ENCODE measurements around the gene PLAC8L1.
"Not testable (repeated sequence)": the region's sequence is repeated elsewhere in the genome, so short reads cannot be mapped to it uniquely, and the experiment has no call there.

Gene PLAC8L1, protein sequence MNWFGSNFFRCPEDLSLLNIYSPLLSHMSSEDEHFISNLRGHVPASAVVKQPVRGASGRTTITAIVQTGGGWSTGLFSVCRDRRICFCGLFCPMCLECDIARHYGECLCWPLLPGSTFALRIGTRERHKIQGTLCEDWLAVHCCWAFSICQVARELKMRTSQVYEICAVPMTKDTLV

GRCh38 chr5:146105477-146105876 is at the start of gene PLAC8L1:
Gene PLAC8L1, minus strand, starts transcription at chr5:146105577. Its CDS starts 1,266 bp downstream, at chr5:146104311.
- no peak for DNase-seq

GRCh38 chr5:146151970-146152369 is 46.6 kb upstream of the PLAC8L1 start:
- no peak for DNase-seq

DNA sequence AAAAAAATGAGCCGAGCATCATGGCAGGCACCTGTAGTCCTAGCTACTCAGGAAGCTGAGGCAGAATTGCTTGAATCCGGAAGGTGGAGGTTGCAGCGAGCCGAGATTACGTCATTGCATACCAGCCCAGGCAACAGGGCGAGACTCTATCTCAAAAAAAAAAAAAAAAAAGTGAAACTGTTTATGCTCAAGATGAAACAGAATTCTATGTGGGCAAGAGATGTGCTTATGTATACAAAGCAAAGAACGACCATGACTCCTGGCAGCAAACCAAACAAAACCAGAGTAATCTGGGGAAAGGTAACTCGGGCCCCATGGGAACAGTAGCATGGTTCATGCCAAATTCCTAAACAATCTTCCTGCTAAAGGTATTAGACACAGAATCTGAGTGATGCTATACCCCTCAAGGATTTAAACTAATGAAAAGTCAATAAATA is 32.6 kb upstream of the PLAC8L1 start:
- DNase-seq, result no peak

GRCh38 chr5:146130440-146131045 is 25.2 kb upstream of the PLAC8L1 start:
- DNase-seq, result no peak

- DNase-seq, result no peak
Observed at GRCh38 chr5:146126068-146126467, 20.7 kb upstream of the PLAC8L1 start.

DNA sequence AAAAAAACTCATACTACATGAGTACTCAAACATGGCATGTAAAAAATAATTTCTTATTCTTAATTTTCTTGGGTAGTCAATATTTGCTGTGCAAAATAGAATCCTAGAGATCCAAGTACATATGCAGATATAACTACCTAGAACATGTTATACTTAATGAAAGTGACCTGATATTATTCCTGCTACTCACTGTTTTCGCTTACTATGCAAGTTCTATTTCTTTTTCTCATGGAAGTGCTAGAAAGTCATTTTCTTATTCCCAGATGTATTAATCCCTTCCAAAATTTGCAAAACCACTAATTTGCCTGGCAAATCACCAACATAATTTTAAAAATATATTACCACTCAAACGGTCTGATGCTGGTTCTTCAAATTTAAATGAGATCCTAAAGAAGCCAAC is 19.2 kb upstream of the PLAC8L1 start:
- DNase-seq, result no peak

DNA sequence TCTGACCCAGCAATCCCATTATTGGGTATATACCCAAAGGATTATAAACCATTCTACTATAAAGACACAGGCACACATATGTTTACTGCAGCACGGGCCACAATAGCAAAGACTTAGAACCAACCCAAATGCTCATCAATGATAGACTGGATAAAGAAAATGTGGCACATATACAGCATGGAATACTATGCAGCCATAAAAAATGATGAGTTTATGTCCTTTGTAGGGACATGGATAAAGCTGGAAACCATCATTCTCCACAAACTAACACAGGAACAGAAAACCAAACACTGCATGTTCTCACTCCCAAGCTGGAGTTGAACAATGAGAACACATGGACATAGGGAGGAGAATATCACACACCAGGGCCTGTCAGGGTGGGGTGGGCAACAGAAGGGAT is 16.1 kb upstream of the PLAC8L1 start:
- DNase-seq, result not testable (repeated sequence)

- no peak for DNase-seq
Observed at GRCh38 chr5:146118322-146118721, 12.9 kb upstream of the PLAC8L1 start.

DNA sequence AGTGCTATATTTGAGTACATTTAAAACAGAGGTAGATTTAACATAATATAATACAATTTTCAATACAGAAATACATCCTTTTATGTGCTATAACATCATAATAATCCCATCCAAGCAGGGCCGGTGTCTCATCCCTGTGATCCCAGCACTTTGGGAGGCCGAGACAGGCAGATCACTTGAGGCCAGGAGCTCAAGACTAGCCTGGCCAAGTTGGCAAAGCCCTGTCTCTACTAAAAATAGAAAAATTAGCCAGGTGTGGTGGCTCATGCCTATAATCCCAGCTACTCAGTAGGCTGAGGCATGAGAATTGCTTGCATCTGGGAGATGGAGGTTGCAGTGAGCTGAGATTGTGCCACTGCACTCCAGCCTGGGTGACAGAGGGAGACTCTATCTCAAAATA is 11.8 kb upstream of the PLAC8L1 start:
- DNase-seq, result not testable (repeated sequence)

DNA sequence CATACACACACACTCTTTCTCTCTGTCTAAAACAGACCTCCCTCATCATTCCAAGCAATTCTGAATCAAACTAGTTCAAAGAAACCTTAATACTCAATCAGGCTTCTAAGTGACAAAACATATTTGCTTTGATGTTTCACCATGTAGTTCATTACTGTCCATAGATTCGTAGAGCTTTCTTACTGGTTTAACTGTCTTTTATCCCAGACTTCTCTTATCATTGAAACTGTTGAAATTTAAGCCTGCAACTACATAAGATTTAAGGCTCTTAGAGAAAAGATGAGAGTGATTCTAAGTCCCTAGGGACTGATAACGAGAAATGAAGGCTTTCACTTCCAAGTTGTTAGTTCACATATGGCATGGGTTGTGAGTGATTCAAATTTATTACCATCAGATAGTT is 11.0 kb upstream of the PLAC8L1 start:
- DNase-seq, result no peak

- no peak for DNase-seq
Observed at GRCh38 chr5:146112476-146112875, 7.1 kb upstream of the PLAC8L1 start.

GRCh38 chr5:146111409-146111808 is 6.0 kb upstream of the PLAC8L1 start:
- no peak for DNase-seq

DNA sequence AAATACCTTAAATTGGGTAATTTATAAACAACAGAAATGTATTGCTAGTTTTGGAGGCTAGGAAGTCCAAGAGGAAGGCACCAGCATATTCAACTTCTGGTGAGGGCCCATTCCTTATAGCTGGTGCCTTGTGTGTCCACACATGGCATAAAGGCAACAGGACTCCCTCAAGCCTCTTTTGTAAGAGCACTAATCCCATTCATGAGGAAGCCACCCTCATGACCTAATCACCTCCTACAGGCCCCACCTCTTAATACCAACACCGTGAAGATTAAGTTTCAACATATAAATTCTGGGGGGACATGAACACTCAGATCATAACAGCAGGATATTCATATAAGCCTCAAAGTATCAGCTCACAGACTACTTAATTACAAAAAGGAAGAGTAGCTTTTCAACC is 4.0 kb upstream of the PLAC8L1 start:
- no peak for DNase-seq

- not testable (repeated sequence) for DNase-seq
Observed at GRCh38 chr5:146108870-146109269, 3.5 kb upstream of the PLAC8L1 start.

GRCh38 chr5:146107901-146108300 is 2.5 kb upstream of the PLAC8L1 start:
- DNase-seq, result no peak

- no peak for DNase-seq
Observed at GRCh38 chr5:146103594-146103993, 1.8 kb downstream of the PLAC8L1 start.

DNA sequence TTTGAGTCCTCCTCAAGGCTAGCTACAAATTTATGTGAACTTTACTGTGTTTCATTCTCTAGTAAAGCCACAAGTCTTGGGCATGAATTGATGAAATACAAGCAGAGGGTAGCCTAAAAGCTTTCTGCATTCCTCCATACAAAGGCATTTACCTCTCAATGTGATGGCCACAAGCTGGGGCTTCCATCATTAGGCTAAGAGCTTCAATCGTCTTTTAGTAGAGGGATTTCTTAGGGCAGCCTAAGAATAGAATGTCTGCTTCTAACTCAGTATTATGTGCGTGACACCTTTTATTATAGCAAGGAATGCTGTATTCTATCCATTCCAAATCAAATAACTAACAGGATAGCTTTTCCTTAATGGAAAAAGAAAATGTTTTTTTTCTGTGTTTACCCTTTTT is 3.7 kb downstream of the PLAC8L1 start:
- DNase-seq, result no peak

DNA sequence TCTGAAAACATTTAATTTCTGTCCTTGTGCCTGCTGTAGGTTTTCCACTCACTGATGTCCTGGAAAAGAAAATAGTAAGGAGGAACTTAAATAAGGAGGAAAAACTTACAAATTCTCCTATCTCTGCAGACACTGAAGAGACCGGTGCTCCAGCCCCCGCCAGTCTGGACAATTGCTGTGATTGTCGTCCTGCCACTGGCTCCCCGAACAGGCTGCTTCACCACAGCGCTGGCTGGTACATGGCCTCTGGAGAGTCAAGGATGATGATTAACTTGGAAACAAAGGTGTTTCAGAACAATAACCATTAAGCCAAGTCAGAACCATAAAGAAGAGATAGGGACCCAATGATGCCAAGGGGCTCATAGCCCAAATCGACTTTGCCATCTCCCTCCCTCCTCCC is 7.3 kb downstream of the PLAC8L1 start:
- DNase-seq, result no peak

DNA sequence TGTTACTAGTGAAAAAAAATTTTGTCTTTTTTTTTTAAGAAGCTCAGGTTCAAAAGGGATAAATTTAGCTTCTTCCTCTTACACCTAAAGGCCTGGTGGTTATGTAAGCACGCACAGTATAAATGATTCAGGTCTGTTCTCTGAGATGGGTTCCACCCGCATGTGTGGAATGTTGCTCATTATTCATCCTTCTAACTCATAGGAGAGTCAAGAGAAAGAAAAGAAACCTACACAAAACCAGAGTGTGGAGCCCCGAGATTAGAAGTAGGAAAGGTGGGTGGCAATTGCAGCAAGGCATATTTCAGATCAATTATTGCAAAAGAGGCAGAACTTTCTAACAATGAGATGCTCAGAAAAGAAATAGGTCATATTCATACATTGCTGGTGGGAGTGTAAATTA is 13.5 kb downstream of the PLAC8L1 start:
- no peak for DNase-seq

- no peak for DNase-seq
Observed at GRCh38 chr5:146089287-146089686, 16.1 kb downstream of the PLAC8L1 start.

GRCh38 chr5:146088098-146088497 is 17.3 kb downstream of the PLAC8L1 start:
- DNase-seq, result no peak

DNA sequence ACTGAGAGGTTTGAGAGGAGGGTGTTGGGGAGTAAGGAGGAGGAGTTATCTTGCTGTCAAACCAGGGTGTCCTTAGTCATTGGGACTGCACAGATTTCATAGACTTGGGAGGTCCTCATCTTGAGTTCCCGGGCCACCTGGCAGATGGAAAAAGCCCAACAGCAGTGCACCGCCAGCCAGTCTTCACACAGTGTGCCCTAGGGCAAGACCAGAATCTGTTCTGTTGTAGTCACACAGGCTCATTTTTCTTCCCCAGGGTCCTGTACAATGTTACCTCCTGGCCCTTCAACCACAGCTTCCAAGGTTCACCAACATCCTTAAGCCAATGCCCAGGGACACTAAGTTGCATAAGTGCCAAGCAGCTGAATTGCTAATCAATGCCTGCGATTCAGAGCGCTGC is 21.0 kb downstream of the PLAC8L1 start:
- DNase-seq, result no peak

DNA sequence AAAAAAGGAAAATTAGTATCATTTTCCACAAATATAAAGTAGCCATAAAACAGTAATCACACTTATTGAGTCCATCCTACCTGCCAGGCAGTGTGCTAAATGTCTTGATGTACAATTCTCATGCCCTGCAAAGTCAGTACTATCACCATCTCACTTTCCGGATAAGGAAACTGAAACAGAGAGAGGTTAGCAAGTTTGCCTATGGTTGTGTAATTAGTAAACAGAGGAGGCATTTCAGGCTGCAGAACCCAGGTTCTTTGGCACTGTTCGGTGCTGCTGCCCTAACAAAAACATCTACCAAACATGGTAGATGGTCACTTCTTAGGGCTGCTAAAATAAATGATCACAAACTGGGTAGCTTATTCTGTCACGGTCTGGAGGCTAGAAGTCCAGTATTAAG is 22.6 kb downstream of the PLAC8L1 start:
- DNase-seq, result no peak

DNA sequence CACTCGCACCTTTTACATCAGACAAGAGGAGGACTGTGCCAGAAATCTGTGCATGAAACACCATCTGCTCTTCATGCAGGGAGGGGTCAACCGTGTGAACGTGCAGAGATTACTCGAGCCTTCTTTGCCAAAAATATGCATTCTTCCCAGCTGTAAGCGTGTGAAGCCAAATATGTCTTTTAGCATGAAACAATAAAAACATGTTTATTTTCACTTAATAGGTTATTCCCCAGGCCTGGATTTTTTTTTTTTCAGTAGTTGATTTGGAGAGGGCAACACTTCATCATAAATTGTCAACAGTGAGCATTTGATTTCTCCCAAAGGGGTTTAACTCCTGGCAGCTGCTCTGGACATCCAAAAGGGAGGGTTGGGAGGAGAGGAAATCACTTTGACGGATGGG is 23.8 kb downstream of the PLAC8L1 start:
- no peak for DNase-seq

DNA sequence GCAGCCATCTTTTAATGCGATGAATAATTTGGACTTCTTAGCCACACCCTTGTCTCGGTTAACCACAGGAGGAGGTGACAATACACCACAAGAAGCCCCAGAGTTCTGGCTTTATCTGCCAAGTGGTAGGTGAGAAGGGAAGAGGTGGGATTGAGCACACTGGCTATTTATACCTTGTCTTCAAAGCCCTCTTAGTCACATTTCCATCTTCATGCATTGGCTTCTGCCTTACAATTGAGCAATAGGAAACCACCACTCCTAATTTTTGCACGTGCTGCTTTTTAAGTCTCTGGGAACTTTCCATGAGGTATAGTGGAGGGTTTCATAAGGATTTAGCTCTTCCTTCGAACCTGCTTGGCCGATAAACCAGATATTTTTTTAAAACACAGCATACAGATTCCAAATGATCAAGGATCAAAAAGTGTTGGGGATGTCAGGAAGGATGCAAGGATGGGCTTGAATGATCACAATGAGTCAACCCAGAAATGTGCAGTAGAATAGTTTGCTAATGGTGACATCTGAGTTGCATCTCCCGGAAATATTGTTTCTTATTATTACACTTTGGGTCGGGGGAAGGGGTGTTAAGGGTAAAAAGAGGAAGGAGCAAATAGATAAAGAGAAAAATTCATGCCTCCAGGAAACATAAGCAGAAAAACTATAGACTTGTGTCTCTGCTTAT is 25.5 kb downstream of the PLAC8L1 start:
- no peak for DNase-seq
